Iris pigment epithelial cell (primary cell): ENCODE data around the gene ZNF687.
A peak's percentile ranks its signal among the peaks of the same experiment; 100 is the strongest.

Source experiments
- DNase-seq: peaks from one replicate; pipeline ENCODE4 v3.0.0-alpha.2; 2011; ENCODE audit warnings: low read depth

The ZNF687 gene

DNA sequence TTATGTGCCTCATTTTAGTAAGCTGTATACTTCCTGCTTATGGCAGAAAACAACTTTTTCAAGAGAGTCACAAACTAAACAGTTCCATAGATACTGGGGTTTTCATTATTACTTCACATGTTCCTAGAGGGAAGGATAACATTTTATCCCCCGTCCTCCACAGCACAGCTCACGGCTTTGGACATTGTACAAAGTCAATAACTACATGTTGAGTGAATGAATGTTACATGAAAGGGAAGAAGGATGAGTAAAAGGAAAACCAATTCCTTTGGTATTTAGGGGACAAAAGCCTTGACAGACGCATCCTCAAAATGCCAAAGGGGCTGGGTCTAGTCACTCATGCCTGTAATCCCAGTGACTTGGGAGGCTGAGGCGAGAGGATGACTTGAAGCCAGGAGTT is 30.3 kb downstream of the ZNF687 start:
- peak; percentile 39 for DNase-seq

- DNase-seq = no peak
These were observed 30.7 kb downstream of the ZNF687 start for GRCh38 chr1:151312826-151313225.

- DNase-seq = no peak
These were observed 31.4 kb downstream of the ZNF687 start for GRCh38 chr1:151313501-151313900.

- DNase-seq = peak; percentile 71
These were observed 32.2 kb downstream of the ZNF687 start for GRCh38 chr1:151314137-151314875.

DNA sequence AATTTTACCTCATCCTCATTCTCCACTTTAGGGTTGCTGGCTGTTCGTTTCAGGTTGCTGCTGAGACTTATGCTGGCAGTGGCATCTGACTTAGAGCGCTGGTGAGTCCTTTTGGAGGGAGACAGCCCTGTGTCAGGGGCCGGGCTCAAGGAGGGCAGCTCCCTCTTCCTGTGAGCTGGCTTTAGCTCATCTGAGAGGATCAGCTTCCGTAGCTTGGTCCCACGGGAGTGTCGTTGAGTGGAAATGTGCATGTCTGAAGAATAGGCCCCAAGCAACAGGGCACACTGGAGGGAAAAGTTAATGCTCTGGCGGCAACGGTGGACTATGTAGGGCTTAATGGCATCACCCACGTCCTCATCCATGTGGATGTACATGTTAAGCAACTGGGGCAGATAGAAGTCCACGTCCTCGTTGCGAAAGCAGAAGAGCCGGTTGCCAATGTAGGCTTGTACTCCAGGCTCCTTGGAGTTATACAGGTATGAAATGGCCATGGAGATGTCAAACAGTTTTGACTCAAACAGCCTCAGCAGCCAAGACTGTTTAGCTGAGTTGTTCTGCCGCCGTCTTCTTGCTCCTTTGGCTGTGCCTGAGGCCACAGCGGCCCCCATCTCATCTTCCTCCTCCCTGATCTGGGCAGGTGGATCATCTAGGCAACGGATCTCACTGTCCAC is 33.6 kb downstream of the ZNF687 start:
- no peak for DNase-seq

DNA sequence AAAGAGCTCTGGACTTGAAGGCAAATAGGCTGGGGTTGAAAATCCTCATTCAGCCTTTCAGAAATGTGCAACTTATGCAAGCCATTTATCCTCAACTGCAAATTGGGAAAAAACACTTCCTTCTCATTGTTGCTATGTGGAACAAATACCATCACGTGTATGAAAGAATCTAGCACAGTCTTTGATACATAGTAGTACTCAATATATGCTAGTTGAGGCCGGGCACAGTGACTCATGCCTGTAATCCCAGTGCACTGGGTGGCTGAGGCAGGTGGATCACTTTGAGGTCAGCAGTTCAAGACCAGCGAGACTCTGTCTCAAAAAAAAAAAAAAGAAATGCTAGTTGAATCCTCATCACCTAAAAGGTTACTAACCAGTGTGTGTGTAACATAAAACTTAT is 36.9 kb downstream of the ZNF687 start:
- DNase-seq = peak; percentile 50

GRCh38 chr1:151324390-151324930 is 42.4 kb downstream of the ZNF687 start:
- DNase-seq = no peak

DNA sequence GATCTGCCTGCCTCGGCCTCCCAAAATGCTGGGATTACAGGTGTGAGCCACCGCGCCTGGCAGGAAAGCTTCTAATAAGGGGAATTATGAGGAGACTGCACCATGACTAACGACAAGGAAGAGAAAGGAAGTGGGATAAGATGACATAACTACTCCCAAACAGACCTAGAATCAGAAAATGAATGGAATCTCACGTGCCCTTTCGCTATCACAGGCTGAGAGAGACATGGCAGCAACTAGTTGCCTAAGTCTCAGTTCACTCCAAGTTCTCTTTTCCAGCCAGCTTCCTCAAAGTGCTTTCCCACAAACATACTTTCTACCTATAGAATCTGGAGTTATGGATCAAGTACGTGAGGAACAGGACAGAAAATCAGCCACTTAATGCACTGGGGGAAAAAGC is 43.1 kb downstream of the ZNF687 start:
- peak; percentile 37 for DNase-seq

DNA sequence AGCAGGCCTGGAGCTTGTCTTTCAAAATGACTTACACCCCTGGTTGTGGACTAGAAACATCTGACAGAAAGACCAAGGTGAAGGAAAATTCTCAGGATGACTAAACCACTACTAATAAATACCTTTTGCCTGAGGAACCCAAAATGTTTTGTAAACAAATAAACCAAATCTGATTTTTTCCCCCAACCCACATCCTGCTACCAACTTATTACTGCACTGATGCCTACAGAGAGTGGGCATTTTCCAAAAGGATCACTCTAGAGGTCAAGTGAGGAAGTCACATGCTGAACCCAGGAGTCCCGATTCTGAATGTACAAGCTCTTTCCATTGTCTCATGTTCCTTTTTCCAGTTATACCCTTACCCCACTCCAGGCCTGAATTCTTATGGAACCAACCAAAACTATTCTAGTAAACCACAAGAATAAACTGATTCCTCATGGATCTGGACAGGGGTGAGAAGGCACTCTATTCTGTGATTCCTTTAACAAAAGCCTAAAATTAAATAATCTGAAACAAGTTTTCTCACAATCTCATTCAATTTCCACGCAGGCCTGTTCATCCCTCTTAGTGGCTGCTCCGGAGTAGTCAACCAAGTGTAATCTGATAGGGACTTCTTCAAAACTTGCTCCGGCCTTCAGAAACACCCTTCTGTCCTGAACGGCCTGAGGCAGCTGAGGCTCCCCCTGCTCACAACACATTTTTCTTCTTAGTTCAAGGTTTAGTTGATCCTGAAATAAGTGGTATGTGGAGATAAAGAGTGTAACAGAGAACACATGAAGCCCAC is 43.7 kb downstream of the ZNF687 start:
- DNase-seq = peak; percentile 67

- DNase-seq = peak; percentile 55
These were observed 44.6 kb downstream of the ZNF687 start for GRCh38 chr1:151326619-151327222.

GRCh38 chr1:151327223-151327902 is 45.3 kb downstream of the ZNF687 start, which contains the start of gene PI4KB:
Gene PI4KB, minus strand, starts transcription at chr1:151327416. Its CDS starts 10,935 bp downstream, at chr1:151316481.
- DNase-seq = peak; percentile 99

DNA sequence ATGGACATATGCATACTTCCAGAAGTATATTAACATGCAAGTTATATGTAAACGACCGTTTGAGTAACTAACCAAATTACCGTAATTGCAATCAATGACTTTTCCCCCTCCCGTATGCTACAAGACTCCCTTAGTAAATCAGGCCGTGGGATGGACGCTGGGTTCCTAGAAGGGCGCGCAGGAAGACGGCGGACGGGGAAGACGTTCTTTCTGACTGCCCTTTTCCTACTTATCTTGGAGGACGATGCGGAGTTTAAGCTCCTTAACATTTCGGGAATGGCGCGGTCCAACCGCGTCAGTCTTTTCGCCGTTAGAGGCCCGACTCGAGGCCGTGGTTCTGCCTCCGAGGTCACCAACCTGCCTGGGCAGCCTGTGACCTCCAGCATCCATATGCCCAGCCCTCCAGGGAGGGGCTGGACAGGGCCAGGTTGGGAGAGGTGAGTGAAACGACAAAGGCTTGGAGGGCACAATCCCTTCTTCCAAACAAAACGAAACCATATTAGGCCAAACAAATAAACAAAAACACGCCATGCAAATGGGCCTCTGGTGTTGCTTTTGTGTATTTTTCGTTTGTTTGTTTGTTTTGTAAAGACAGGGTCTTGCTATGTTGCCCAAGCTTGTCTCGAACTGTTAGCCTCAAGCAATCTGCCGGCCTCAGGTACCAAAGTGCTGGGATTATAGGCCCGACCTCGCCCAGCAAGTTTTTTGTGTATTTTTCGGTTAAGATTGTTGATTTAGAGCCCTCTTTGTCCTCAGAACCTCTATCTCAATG is 46.0 kb downstream of the ZNF687 start:
- DNase-seq = no peak

DNA sequence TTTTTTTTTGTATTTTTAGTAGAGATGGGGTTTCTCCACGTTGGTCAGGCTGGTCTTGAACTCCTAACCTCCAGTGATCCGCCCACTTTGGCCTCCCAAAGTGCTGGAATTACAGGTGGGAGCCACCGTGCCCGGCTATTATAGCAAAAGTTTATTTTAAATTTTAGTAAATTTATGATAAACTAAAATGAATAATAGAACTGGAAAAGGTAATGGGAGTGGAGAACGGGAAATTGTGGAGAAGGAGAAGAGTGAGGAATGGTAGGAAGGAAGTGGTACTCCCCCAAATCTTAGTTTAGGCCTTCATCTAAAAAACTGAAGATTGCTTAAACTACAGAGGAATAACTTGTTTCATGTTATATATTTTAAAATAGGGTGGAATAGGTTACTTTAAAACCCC is 52.7 kb downstream of the ZNF687 start:
- DNase-seq = no peak

GRCh38 chr1:151336556-151336955 is 54.5 kb downstream of the ZNF687 start:
- no peak for DNase-seq

DNA sequence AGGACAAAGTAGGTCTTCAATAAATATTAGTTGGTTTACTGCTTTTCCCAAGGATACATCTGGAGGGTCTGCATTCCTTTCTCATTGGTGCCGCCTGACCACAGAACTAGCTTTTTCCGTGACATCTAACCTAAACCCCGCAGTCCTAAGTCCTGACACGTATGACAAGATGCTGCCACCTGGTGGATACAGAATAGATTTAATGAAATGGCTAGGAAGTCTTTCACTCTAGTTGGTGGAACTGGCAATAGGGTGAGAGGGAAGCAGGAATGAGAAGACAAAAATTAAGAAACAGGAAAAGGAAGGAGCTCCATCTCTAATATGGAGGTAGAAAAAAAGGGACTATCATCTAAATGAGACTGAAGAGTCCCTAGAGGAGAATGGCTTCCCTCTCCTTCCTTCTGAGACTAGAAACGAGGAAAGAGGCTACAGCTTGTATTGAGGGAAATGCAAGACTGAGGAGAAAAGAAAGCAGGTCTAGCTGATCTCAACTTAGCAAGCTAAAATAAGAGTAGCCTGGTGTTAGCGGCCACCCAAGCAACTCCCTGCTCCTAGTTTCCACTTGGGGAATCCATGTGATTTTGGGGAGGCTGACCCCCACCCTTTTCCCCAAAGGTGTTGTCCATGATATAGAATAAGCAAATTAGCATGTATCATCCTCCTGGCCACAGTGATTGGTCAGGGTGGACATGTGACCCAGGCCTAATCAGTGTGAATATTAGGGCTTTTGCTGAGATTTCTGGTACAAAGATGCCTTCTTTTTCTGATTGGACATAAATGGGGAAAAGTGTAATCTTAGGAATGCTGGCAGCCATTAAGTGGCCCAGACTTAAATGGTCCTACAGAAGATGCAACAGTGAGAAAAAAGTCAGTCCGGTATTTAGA is 59.0 kb downstream of the ZNF687 start:
- peak; percentile 83 for DNase-seq
